Measurements from ENCODE around the gene RNF115. TPM values are rescaled to one million over a fixed set of nuclear protein-coding genes. Genes with fewer than 3 reads are reported as not detected.
"Not testable (repeated sequence)": the region's sequence is repeated elsewhere in the genome, so short reads cannot be mapped to it uniquely, and the experiment has no call there.

RNF115 gene
- total RNA-seq, 4 donors from 2014 or later: 37.8 to 46.3 (median 40.3) TPM

DNA sequence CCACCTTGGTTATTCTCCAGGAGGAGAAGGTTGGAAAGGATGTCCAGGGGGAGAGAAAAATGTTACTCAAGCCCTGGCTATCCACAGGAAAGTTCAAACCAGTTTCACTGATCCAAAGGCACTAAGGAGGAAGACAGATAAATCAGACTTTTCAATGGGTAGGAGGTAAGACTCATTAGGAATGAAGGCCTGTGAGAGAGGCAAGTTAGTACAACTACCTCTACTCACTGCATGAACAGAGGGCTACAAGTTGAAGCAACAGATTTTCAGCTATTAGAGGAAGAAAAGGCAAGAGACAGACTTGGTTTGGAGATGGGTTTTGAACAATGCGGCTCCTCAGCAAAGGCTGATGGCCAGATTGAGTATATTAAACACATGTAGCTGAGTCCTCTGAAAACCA, 87.7 kb downstream of the RNF115 start:
- H3K27ac ChIP-seq (replicated peaks in 1 of 4): no peak overlapping the region

DNA sequence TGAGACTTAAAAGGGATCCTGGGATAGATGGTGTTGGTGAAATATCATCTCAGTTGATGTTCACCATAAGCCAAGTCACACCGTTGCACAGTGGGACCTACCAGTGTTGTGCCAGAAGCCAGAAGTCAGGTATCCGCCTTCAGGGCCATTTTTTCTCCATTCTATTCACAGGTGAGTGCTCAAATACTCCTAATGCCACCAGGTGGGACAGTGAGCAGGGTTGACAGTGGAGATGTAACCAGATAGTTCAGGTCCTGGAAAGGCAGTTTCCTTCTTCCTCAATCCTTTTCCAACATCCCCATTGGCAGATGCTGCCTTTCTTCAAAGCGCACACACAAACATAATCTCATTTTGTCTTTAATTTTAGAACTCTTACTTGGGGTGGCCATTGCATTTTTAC, 93.0 kb downstream of the RNF115 start:
- Histone ChIP-seq H3K36me3 (no peaks in the 10 kb centered on the region), H3K4me1 (no peaks in the 10 kb centered on the region), H3K4me3 (no peak overlapping the region), H3K9me3 (no peaks in the 10 kb centered on the region), H3K27me3 (no peaks in the 10 kb centered on the region), H3K27ac (replicated peaks in 1 of 4) (no peak overlapping the region)
- intact Hi-C loops (cut with DNase I): no loop called here
- DNase-seq (ENCODE audit: extremely low spot score): no peak
- 96% methylated on average over 3 of the region's 3 CpGs for WGBS
- TF ChIP-seq POLR2A (IDR thresholded peaks at IDR 0.05; ENCODE audit: low read depth) (no peak), EP300 (IDR thresholded peaks at IDR 0.05) (no peak), POLR2AphosphoS5 (IDR thresholded peaks at IDR 0.05) (no peak)
- TF ChIP-seq, protein P1, sequence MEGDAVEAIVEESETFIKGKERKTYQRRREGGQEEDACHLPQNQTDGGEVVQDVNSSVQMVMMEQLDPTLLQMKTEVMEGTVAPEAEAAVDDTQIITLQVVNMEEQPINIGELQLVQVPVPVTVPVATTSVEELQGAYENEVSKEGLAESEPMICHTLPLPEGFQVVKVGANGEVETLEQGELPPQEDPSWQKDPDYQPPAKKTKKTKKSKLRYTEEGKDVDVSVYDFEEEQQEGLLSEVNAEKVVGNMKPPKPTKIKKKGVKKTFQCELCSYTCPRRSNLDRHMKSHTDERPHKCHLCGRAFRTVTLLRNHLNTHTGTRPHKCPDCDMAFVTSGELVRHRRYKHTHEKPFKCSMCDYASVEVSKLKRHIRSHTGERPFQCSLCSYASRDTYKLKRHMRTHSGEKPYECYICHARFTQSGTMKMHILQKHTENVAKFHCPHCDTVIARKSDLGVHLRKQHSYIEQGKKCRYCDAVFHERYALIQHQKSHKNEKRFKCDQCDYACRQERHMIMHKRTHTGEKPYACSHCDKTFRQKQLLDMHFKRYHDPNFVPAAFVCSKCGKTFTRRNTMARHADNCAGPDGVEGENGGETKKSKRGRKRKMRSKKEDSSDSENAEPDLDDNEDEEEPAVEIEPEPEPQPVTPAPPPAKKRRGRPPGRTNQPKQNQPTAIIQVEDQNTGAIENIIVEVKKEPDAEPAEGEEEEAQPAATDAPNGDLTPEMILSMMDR (IDR thresholded peaks at IDR 0.05): no peak

More for the DNA sequence above, 87.7 kb downstream of the RNF115 start:
- Histone ChIP-seq H3K36me3 (peaks cover 0 to 21% (median 9%) of the 10 kb centered on the region in 4 donors), H3K27me3 (no peaks in the 10 kb centered on the region), H3K4me3 (no peak overlapping the region), H3K4me1 (no peaks in the 10 kb centered on the region), H3K9me3 (no peaks in the 10 kb centered on the region)
- DNase-seq (ENCODE audit: extremely low spot score): no peak
- intact Hi-C loops (cut with DNase I): no loop called here
- TF ChIP-seq POLR2AphosphoS5 (IDR thresholded peaks at IDR 0.05) (no peak), EP300 (IDR thresholded peaks at IDR 0.05) (no peak), POLR2A (IDR thresholded peaks at IDR 0.05; ENCODE audit: low read depth) (no peak)
- TF ChIP-seq, protein P1 (IDR thresholded peaks at IDR 0.05): no peak
- 96% methylated on average over 1 of the region's 1 CpG for WGBS

DNA sequence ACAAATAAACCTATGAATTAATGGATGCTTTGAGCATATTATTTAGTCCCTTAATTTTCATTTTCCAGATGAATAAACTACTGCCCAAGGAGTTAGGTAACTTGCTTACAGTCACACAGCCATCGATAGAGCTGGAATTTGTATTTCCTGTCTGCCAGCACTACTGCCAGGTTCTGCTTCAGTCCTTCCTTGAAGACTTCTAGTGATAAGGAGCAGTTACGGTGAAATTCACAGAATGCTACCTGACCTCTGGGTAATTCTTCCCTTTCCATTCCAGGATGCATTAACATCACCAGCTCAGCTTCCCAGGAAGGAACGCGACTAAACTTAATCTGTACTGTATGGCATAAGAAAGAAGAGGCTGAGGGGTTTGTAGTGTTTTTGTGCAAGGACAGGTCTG, 93.4 kb downstream of the RNF115 start:
- H3K27ac ChIP-seq (replicated peaks in 1 of 4): no peak overlapping the region
- no peaks in the 10 kb centered on the region for H3K36me3 ChIP-seq
- no peaks in the 10 kb centered on the region for H3K4me1 ChIP-seq
- no peak overlapping the region for H3K4me3 ChIP-seq
- H3K27me3 ChIP-seq: no peaks in the 10 kb centered on the region
- intact Hi-C loops (cut with DNase I): no loop called here
- 92% methylated on average over 4 of the region's 4 CpGs for WGBS
- DNase-seq (ENCODE audit: extremely low spot score): no peak
- H3K9me3 ChIP-seq: no peaks in the 10 kb centered on the region
- TF ChIP-seq POLR2A (IDR thresholded peaks at IDR 0.05; ENCODE audit: low read depth) (no peak), EP300 (IDR thresholded peaks at IDR 0.05) (no peak), POLR2AphosphoS5 (IDR thresholded peaks at IDR 0.05) (no peak)
- TF ChIP-seq, protein P1 (IDR thresholded peaks at IDR 0.05): no peak

DNA sequence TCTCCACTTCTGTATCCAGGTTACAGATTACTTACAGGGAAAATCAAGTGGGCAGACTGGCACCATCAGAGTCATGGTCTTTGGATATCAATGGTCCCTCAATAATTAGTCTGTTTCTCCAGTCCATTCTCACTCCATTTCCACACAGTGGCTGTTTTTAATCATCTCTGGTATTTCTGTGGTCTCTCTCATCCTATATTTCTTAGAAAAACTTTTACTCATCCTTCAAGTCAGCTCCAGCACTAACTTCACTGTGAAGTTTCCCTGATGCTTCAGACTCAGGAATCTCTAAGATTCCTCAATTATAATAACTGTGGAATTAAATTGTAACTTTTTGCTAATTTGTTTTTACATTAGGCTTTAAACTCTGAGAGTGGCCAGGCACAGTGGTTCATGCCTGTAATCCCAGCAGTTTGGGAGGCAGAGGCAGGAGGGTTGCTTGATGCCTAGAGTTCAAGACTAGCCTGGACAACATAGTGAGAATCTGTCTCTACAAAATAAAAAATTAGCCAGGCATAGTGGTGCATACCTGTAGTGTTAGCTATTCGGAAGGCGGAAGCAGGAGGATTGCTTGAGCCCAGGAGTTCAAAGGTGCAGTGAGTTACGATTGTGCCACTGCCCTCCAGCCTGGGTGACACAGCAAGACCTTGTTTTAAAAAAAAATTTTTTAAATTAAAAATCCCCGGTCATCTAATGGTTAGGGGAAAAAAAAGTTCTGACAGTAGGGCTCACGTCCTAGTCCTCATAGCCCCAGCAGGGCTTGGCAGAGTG, 94.0 kb downstream of the RNF115 start:
- H3K36me3 ChIP-seq: no peaks in the 10 kb centered on the region
- H3K9me3 ChIP-seq: no peaks in the 10 kb centered on the region
- no peaks in the 10 kb centered on the region for H3K27me3 ChIP-seq
- no peak overlapping the region for H3K27ac ChIP-seq (replicated peaks in 1 of 4)
- no peak overlapping the region for H3K4me3 ChIP-seq
- intact Hi-C loops (cut with DNase I): no loop called here
- TF ChIP-seq EP300 (IDR thresholded peaks at IDR 0.05): no peak
- no peak for DNase-seq (ENCODE audit: extremely low spot score)
- no peaks in the 10 kb centered on the region for H3K4me1 ChIP-seq
- WGBS: 91% methylated on average over 5 of the region's 5 CpGs

DNA sequence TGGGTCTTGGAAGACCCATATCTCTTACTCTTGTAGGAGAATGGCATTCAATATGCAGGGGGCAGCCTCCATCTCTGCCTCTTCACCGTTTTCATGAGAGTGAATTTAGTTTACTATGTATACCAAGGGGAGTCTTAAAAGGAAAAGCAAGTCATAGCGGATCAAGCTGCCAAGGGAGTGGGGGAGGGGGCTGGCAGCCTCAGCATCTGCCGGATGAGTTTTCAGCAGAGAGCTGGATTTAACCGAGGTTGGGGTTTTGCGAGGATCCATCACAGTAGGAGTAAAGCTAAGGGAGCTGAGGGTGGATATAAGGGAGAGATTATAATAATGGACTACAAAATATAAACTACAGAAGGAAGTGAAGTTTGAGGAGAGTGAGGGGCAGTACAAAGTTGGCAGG, 94.7 kb downstream of the RNF115 start:
- no peaks in the 10 kb centered on the region for H3K36me3 ChIP-seq
- intact Hi-C loops (cut with DNase I): no loop called here
- H3K27me3 ChIP-seq: no peaks in the 10 kb centered on the region
- 59% methylated on average over 5 of the region's 5 CpGs for WGBS
- H3K27ac ChIP-seq (replicated peaks in 1 of 4): no peak overlapping the region
- no peak for DNase-seq (ENCODE audit: extremely low spot score)
- H3K4me3 ChIP-seq: no peak overlapping the region
- no peaks in the 10 kb centered on the region for H3K9me3 ChIP-seq
- no peaks in the 10 kb centered on the region for H3K4me1 ChIP-seq
- no peak for TF ChIP-seq EP300 (IDR thresholded peaks at IDR 0.05)
- TF ChIP-seq POLR2A (IDR thresholded peaks at IDR 0.05; ENCODE audit: low read depth): no peak
- TF ChIP-seq, protein P1 (IDR thresholded peaks at IDR 0.05): no peak
- no peak for TF ChIP-seq POLR2AphosphoS5 (IDR thresholded peaks at IDR 0.05)

DNA sequence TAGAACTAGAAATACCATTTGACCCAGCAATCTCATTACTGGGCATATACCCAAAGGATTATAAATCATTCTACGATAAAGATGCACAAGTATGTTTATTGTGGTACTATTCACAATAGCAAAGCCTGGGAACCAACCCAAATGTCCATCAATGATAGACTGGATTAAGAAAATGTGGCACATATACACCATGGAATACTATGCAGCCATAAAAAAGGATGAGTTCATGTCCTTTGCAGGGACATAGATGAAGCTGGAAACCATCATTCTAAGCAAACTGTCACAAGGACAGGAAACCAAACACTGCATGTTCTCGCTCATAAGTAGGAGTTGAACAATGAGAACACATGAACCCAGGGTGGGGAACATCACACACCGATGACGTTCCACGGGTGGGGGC, 97.7 kb downstream of the RNF115 start:
- H3K4me1 ChIP-seq; H3K4me3 ChIP-seq; DNase-seq (ENCODE audit: extremely low spot score); H3K36me3 ChIP-seq; intact Hi-C loops (cut with DNase I); H3K9me3 ChIP-seq; H3K27ac ChIP-seq (replicated peaks in 1 of 4); H3K27me3 ChIP-seq: not testable (repeated sequence)
- WGBS: 95% methylated on average over 5 of the region's 5 CpGs

All from esophagus muscularis mucosa (tissue), 4 donors.